Measurements from ENCODE around the gene PARP8.
A peak's percentile ranks its signal among the peaks of the same experiment; 100 is the strongest.
"Not testable (repeated sequence)": the region's sequence is repeated elsewhere in the genome, so short reads cannot be mapped to it uniquely, and the experiment has no call there.

Gene PARP8

DNA sequence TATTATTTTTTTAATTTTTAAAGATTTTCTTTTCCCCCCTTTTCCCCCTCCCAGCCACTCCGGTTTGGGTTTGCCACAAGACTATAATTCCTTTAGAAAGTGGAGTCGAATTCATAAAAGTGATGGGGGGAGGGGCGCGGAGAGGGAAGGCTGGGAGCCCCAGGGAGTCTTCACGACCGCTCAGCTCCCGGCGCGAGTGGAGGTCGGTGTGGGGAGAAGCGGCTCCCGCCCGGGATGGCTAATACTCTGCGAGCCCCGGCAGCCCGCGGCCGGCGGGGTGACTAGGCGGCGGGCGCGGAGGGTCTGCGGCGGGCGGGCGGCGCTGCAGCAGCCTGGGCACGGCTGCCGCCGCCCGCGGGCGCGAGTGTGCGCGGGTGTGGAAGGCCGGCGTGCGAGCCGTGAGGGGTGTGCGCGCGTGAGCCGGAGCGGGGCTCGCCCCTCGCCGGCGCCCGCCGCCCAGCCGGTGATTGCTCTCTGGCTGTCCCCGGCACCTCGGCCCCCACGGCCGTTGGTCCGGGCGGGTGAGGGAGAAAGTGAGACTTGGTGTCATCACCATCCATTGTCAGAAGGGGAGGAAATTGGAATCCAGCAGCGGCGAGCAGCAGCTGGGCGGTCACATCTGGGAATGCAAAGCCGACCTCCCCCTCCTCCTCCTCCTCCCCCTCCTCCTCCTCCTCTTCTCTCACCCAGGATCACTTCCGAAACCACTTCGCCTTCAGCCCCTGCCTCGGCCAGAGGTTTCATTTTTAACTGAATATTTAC lies at the start of gene PARP8:
PARP8 (plus strand) TSS at position 377 of the 762 bp plus-strand sequence. CDS start 459 bp downstream, outside the sequence.
- peak in 1 of 2 donors; percentile 47 for DNase-seq (ENCODE audit: low read depth in 2 of 2)

DNA sequence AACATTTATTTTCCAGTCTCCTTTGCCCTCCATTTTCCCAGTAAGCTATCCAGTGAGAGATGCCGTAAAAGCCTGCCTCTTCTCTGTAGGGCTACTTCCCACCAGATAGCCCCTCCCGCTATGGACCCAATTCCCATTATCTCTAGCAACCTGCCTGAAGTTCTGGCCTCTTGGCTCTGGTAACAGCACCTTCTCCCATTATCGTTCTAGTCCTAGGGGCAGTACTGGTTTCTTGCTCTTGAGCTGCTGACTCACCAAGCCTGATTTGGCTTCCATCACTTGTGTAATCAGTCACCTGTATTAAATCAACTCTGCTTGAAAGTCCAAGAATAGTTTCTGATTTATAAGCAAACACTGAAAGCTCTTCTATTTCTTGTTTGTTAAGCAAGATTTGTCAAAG lies 42.8 kb upstream of the PARP8 start:
- no peak for DNase-seq (ENCODE audit: low read depth in 2 of 2)

GRCh38 chr5:50634866-50635265 lies 31.6 kb upstream of the PARP8 start:
- peak; percentile 23 to 24 for DNase-seq (ENCODE audit: low read depth in 2 of 2)

GRCh38 chr5:50637576-50637975 lies 28.9 kb upstream of the PARP8 start:
- DNase-seq (ENCODE audit: low read depth in 2 of 2), result not testable (repeated sequence)

GRCh38 chr5:50646591-50646990 lies 19.8 kb upstream of the PARP8 start:
- no peak for DNase-seq (ENCODE audit: low read depth in 2 of 2)

DNA sequence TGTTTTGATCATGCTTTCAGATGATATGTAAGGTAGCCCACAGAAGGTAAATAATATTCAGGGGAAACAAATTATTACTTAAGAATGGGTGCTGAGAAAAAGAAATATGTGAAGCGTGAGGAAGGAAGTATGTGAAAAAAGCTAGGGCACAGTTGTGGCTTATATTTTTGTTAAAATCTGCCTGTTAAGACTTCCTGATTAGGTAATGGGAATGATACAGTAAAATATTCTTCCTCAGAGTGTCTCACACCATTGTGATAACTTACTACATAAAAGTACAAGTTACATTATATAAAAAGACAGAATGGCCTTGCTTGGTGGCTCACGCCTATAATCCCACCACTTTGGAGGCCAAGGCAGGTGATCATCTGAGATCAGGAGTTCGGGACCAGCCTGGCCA lies 18.7 kb upstream of the PARP8 start:
- DNase-seq (ENCODE audit: low read depth in 2 of 2), result no peak

DNA sequence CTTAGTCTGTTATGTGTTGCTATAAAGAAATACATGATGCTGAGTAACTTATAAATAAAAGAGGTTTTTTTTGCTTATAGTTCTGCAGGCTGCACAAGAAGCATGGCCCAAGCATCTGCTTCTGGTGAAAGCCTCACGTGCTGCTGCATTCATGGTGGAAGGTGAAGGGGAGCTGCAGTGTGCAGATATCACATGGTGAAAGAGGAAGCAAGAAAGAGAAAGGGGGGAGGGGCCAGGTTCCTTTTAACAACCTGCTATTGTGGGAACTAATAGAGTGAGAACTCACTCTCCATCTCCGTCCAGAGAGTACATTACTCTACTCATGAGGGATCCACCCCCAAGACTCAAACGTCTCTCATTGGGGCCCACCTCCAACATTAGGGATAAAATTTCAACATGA lies 12.5 kb upstream of the PARP8 start:
- no peak for DNase-seq (ENCODE audit: low read depth in 2 of 2)

DNA sequence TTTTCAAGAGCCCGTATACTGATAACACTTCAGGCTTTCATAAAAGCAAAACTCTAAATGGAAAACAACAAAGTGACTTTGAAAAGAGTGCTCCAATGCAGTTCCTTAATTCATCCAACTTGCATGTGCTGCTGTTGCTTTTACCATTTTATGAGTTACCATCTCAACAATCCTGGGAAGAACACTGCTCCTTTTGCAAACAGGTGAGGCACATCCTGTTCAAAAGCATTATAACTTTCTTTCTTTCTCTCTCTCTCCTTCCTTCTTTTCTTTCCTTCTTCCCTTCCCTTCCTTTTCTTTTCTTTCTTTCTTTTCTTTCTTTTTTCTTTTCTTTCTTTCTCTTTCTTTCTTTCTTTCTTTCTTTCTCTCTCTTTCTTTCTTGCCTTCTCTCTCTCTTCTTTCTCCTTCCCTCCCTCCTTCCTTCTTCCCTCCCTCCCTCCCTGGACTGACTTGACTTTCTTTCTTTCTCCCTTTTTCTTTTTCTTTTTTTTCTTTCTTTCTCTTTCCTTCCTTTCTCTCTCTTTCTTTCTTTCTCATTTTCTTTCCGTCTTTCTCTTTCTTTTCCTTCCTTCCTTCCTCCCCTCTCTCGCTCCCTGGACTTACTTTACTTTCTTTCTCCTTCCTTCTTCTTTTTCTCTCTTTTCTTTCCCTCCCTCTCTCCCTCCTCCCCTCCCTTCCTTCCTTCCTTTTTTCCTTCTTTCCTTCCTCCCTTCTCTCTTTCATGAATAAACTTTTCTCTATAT lies 11.2 kb upstream of the PARP8 start:
- no peak for DNase-seq (ENCODE audit: low read depth in 2 of 2)

GRCh38 chr5:50655810-50656205 lies 10.6 kb upstream of the PARP8 start:
- no peak for DNase-seq (ENCODE audit: low read depth in 2 of 2)

DNA sequence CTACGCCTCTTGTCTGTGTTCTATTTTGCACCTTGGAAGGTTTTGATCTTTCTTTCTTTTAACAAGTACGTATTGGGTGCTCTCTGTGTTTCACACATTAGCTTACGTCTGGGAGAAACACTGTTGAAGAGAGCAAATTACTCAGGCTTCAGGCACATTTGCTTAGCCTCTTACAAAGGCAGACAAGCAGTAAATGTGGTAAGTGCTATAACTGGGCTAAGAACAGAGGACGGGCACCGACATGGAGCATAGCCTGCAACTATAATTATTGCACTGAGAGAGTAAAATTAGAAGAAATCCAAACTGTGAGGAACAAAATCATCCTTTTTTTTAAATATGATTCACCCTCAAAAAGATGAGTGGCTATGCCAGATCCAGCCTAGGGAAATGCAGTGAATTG lies 9.4 kb upstream of the PARP8 start:
- no peak for DNase-seq (ENCODE audit: low read depth in 2 of 2)

DNA sequence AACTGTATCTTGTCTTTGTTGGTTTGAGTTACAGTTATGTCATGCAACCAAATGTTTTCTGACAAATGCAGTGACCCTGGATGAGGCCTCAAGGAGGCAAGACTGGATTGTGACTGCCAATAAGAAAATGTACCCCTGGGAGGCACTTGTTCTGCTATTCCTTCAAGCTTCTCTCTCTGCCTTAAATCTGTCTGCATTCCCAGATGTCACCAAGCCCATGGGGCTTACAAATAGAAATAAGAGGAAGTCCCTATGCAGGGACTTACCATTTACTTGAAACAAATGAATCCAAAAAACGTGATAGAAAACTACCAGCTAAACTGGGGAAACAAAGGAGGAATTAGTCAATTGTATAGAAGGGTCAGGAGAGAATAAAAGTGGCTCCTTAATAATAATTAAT lies 8.2 kb upstream of the PARP8 start:
- DNase-seq (ENCODE audit: low read depth in 2 of 2), result no peak

DNA sequence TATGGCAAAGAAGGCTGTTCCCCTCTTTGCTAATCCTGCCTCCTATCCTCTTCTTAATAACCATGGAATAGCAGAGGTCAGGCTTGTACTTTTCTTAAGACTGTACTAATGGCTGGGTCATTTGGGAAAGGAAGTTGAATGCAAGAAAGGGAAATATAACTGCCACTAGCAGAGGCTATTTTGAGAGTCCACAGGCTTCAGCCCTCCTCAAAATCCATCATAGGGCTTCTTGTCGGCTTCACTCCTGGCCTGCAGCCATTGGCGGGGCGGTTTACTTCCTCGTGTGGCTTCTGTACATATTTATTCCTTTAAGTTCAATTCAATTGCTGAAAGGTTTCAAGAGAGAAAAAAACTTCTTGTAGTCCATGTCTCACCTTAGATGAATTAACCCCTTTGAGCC lies 2.8 kb upstream of the PARP8 start:
- DNase-seq (ENCODE audit: low read depth in 2 of 2), result no peak

DNA sequence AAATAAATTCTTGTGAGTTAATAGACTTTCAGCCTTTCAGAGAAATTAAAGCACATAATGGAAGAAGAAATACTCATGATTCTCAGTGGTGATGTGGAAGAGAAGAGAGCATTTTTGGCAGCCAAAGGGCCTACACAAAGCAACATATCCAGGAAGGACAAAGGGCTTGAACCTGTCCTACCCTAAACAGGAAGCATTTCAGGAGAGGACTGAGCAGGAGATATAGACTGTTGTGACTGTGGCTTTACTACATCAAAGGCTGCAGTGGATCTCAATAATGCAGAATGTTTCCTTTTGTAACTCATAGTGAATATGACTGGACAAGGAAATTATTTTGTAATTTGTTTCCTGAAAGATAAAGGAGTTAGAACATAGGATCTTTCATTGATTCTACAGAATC lies 1.3 kb upstream of the PARP8 start:
- DNase-seq (ENCODE audit: low read depth in 2 of 2), result no peak

DNA sequence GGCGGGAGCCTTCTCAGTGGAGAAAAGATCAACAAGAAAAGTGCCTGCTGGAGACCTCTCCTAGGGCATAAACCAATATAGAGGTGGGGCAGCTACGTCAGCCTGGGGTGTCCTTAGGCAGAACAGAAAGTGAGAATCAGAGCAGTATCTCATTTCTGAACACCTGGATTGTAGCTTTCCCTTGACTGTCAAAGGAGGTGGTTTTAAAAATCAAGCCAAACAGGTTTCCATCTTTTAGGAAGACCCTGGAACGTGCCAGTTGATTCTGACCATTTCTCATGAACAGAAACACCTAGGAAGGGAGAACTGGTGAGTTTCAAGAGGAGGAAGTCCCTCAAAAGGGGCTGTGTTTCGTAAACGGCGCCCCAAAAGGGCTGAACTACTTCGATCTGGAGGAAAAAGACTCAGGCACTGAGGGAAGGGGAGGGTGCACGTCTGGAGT lies 655 bp upstream of the PARP8 start:
- DNase-seq (ENCODE audit: low read depth in 2 of 2), result peak; percentile 13 to 16

GRCh38 chr5:50667023-50667652 lies 701 bp downstream of the PARP8 start:
- DNase-seq (ENCODE audit: low read depth in 2 of 2), result no peak

- peak; percentile 77 to 85 for DNase-seq (ENCODE audit: low read depth in 2 of 2)
These were observed 1.5 kb downstream of the PARP8 start for GRCh38 chr5:50667653-50668595.

- not testable (repeated sequence) for DNase-seq (ENCODE audit: low read depth in 2 of 2)
These were observed 2.2 kb downstream of the PARP8 start for GRCh38 chr5:50668636-50669035.

DNA sequence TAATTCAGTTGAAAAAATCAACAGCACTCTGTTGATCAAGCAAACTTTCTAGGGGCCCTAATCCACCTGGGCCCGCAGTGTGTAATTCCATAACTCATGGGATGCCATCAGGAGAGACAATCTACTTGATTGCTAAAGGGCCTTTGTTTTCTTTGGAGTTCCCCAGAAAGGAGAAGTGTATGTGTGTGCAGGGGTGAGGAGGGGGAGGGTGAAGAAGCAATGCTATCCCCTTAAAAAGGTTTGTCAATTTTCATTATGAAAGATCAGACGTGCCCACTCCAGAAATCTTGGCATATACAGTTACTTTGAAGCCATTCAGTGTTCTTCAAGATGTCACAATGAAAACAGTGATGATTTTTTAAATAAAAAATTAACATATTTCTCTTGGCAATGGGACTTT lies 6.2 kb downstream of the PARP8 start:
- no peak for DNase-seq (ENCODE audit: low read depth in 2 of 2)

DNA sequence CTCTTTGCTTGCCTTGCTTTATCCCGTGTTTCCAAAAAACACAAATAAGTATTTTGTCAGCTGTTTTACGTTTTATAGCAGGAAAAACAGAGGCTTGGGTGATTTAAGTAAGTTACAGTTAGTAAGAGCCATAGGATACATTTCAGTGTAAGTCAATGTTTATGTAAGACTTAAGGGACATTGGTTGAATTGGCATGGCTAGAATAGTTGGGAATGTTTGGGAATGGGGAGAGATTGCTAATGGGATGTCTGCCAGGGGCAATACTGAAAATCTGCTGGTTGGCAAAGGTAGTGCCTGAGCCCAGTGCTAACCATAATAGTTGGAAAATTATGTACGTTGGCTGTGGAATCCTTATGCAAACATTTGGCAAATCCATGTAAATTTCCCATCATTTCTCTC lies 7.0 kb downstream of the PARP8 start:
- not testable (repeated sequence) for DNase-seq (ENCODE audit: low read depth in 2 of 2)

GRCh38 chr5:50675385-50675784 lies 8.9 kb downstream of the PARP8 start:
- DNase-seq (ENCODE audit: low read depth in 2 of 2), result no peak

- not testable (repeated sequence) for DNase-seq (ENCODE audit: low read depth in 2 of 2)
These were observed 13.1 kb downstream of the PARP8 start for GRCh38 chr5:50679554-50679953.

DNA sequence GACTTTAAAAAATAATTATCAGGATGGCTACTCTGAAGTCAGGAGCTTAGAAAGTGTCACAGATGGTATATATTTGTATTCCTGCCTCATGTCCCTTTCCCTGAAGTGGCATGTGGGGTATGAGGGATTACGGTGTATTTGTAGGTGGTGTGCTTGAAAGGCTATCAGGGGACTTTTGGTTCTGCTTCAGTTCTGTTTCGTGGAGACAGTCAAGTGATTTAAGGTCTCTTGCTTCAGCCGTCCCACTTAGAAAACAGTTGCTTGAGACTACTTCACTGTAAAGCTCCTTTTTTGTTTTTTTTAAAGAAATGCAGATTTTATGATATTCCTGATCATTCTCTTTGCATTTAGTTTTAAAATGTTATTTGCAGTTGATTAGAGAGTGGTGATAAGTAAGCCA lies 18.3 kb downstream of the PARP8 start:
- no peak for DNase-seq (ENCODE audit: low read depth in 2 of 2)

Measured in stimulated activated CD8-positive, alpha-beta memory T cell treated with anti-CD3 and anti-CD28 coated beads, Interleukin-7, amount 100 ng/mL, for 4 hours (primary cell).